ENCODE results near the gene C16orf78. TPM values are rescaled to one million over a fixed set of nuclear protein-coding genes. Genes with fewer than 3 reads are reported as not detected.

The C16orf78 gene
- total RNA-seq, 2 donors from 2014 or later = not detected

GRCh38 chr16:49342336-49343265 is 31.0 kb upstream of the C16orf78 start:
- Mint-ChIP-seq H3K36me3 (no peaks in the 10 kb centered on the region), H3K27ac (no peak overlapping the region), H3K27me3 (peaks cover 6 to 26% of the 10 kb centered on the region in 2 donors), H3K4me3 (no peak overlapping the region), H3K9me3 (no peaks in the 10 kb centered on the region), H3K4me1 (ENCODE audit: low read depth in 2 of 2) (no peaks in the 10 kb centered on the region)
- no peak for DNase-seq (ENCODE audit: low spot score)
- ATAC-seq = no peak

- H3K27ac Mint-ChIP-seq = no peak overlapping the region
Observed at GRCh38 chr16:49343291-49343690, 30.3 kb upstream of the C16orf78 start.

GRCh38 chr16:49344401-49344800 is 29.2 kb upstream of the C16orf78 start:
- Mint-ChIP-seq H3K27ac (no peak overlapping the region), H3K36me3 (no peaks in the 10 kb centered on the region), H3K4me1 (ENCODE audit: low read depth in 2 of 2) (no peaks in the 10 kb centered on the region), H3K9me3 (no peaks in the 10 kb centered on the region), H3K27me3 (peaks cover 4 to 13% of the 10 kb centered on the region in 2 donors), H3K4me3 (no peak overlapping the region)
- no peak for ATAC-seq
- no peak for DNase-seq (ENCODE audit: low spot score)

More at GRCh38 chr16:49343291-49343690, 30.3 kb upstream of the C16orf78 start:
- Mint-ChIP-seq H3K4me3 (no peak overlapping the region), H3K27me3 (peaks cover 4 to 24% of the 10 kb centered on the region in 2 donors), H3K36me3 (no peaks in the 10 kb centered on the region), H3K4me1 (ENCODE audit: low read depth in 2 of 2) (no peaks in the 10 kb centered on the region), H3K9me3 (no peaks in the 10 kb centered on the region)
- ATAC-seq (no peak), DNase-seq (ENCODE audit: low spot score) (no peak)

- Mint-ChIP-seq H3K27me3 (peaks cover 4 to 12% of the 10 kb centered on the region in 2 donors), H3K4me1 (ENCODE audit: low read depth in 2 of 2) (no peaks in the 10 kb centered on the region), H3K36me3 (no peaks in the 10 kb centered on the region), H3K4me3 (no peak overlapping the region), H3K27ac (no peak overlapping the region), H3K9me3 (no peaks in the 10 kb centered on the region)
- no peak for ATAC-seq
- DNase-seq (ENCODE audit: low spot score) = no peak
Observed at GRCh38 chr16:49345829-49346228, 27.8 kb upstream of the C16orf78 start.

DNA sequence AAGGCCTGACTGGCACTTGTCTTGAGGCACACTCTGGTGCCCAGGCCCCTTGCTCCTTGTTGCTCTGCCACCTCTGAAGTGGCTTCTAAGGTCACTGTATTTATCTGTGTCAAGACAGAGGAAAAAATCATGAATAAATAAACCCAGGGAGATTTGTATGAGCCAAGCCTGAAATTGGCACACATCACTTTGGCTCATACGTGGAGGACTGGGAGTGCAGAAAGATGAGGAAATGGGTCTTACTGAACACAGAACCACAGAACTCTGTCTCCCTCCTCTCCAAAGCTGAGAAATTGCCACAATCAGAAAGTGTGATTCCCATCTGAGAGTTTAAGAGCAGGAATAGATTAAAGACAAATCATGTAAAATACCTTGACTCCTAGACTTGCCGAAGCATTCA is 27.1 kb upstream of the C16orf78 start:
- H3K4me1 Mint-ChIP-seq (ENCODE audit: low read depth in 2 of 2) = no peaks in the 10 kb centered on the region
- DNase-seq (ENCODE audit: low spot score) (no peak), ATAC-seq (no peak)
- peaks cover 7 to 15% of the 10 kb centered on the region in 2 donors for H3K27me3 Mint-ChIP-seq
- no peaks in the 10 kb centered on the region for H3K9me3 Mint-ChIP-seq
- no peak overlapping the region for H3K27ac Mint-ChIP-seq
- no peak overlapping the region for H3K4me3 Mint-ChIP-seq
- H3K36me3 Mint-ChIP-seq = no peaks in the 10 kb centered on the region

GRCh38 chr16:49347476-49347875 is 26.1 kb upstream of the C16orf78 start:
- Mint-ChIP-seq H3K27me3 (peaks cover 7 to 10% of the 10 kb centered on the region in 2 donors), H3K4me1 (ENCODE audit: low read depth in 2 of 2) (no peaks in the 10 kb centered on the region), H3K36me3 (no peaks in the 10 kb centered on the region), H3K9me3 (no peaks in the 10 kb centered on the region), H3K27ac (no peak overlapping the region), H3K4me3 (no peak overlapping the region)
- ATAC-seq (no peak), DNase-seq (ENCODE audit: low spot score) (no peak)

DNA sequence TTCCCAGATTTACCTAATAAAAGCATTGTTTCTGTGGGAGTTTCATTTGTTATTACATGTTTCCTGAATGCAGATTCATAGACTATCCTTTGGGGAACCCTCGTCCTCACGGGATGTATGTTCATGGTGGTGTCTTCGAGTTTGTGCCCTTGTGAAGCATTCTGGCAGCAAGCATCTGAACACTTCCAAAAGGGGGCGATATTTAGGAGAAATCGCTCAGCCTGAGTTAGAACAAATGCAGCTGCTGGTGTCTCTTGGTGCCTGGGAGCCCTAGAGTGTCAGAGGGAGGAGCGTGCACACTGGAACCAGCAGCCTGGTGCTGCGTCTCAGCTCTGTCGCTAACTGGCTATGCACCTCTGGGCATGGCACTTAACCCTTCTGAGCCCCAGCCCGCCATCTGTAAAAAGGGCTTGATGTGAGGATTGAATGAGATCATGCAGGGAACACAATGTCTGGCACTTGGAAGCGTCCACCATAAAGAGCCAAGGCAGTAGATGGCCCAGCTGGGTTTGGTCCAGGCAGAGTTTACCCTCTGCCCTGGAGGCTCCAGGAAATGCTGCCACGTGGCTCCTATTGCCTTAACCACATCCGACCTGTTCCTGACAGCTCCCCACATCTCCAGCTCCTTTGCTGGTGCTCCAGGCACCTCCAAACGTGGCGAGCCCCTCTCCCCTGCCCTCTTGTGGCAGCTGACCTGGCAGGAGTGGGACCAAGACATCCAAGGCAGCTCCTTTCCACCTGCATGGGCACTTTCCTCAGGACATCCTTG is 25.0 kb upstream of the C16orf78 start:
- H3K9me3 Mint-ChIP-seq = no peaks in the 10 kb centered on the region

DNA sequence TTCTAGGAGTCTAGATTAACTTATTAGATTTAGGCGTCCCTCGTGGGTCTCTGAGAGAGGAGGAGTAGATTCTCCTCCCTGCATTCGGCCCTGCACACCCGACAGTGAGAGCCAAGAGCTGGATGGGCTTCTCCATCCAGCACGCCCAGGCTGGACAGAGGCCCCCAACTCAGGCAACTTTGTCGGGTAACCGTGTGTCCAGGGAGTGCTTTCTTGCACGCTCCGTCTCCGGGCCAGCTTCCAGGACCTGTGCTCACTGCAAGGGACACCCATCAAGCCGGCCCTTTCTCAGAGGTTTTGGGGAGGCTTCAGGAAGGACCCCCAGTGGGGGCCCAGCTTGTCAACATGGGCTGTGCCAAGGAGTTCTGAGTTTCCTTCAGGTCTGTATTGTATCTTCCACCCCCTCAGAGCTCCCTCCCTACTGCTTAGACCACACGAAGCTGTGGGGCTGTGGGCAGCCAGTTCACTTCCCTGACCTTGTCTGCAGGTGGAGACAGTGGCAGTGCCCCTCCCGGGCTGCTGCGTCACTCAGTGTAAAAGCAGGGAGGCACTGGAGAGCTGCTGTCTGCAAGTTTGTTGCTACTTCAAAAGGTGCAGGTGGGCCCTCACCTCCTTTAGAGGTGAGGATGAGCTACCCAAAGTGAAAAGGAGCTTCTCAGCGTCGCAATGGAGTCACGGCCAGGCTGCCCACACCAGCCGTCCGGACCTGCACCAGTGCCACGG is 24.0 kb upstream of the C16orf78 start:
- ATAC-seq = no peak
- H3K27me3 Mint-ChIP-seq = peaks cover 7 to 10% of the 10 kb centered on the region in 2 donors
- no peak overlapping the region for H3K4me3 Mint-ChIP-seq
- no peaks in the 10 kb centered on the region for H3K4me1 Mint-ChIP-seq (ENCODE audit: low read depth in 2 of 2)
- H3K27ac Mint-ChIP-seq = no peak overlapping the region
- no peaks in the 10 kb centered on the region for H3K36me3 Mint-ChIP-seq
- DNase-seq (ENCODE audit: low spot score) = no peak
- H3K9me3 Mint-ChIP-seq = no peaks in the 10 kb centered on the region

More for the DNA sequence above, 25.0 kb upstream of the C16orf78 start:
- H3K4me3 Mint-ChIP-seq = no peak overlapping the region
- H3K36me3 Mint-ChIP-seq = no peaks in the 10 kb centered on the region
- H3K27ac Mint-ChIP-seq = no peak overlapping the region
- ATAC-seq (no peak), DNase-seq (ENCODE audit: low spot score) (no peak)
- no peaks in the 10 kb centered on the region for H3K4me1 Mint-ChIP-seq (ENCODE audit: low read depth in 2 of 2)
- H3K27me3 Mint-ChIP-seq = peaks cover 7 to 10% of the 10 kb centered on the region in 2 donors

DNA sequence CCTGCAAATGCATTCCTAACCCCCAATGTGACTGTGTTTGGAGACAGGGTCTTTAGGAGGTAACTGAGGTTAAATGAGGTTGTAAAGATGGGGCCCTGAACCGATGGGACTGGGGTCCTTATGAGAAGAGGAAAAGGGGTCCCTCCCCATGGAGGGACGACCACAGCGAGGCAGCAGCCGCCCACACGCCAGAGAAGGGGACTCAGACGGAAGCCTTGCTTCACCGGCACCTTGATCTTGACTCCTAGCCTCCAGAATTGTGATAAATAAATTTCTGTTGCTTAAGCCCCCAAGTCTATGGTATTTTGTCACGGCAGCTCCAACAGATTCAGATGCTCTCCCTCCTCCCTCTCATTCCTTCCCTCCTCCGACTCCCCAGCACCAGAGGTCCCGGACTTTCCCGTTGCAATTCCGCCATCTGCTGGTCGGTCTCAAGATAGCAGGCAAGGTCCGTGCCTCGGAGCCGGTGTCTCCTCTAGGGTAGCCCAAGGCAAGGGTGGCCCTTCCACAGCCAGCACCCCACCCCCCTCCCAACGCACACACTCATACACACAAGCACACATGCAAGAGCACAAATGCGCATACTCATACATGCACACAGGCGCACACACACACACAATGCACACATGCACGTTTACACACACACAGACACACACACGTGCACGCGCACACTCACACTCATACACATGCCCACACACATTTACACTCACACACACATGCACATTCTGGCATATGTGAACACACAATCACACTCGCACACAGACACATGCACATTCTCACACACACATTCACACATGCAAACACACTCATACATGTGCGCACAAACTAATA is 23.1 kb upstream of the C16orf78 start:
- no peak for ATAC-seq
- H3K4me3 Mint-ChIP-seq = no peak overlapping the region
- no peaks in the 10 kb centered on the region for H3K4me1 Mint-ChIP-seq (ENCODE audit: low read depth in 2 of 2)
- no peak for DNase-seq (ENCODE audit: low spot score)
- H3K27me3 Mint-ChIP-seq = peaks cover 7 to 10% of the 10 kb centered on the region in 2 donors
- H3K27ac Mint-ChIP-seq = no peak overlapping the region
- no peaks in the 10 kb centered on the region for H3K9me3 Mint-ChIP-seq
- H3K36me3 Mint-ChIP-seq = no peaks in the 10 kb centered on the region

GRCh38 chr16:49351096-49351487 is 22.5 kb upstream of the C16orf78 start:
- no peak for ATAC-seq
- Mint-ChIP-seq H3K4me3 (no peak overlapping the region), H3K27ac (no peak overlapping the region), H3K9me3 (no peaks in the 10 kb centered on the region), H3K27me3 (peaks cover 7 to 10% of the 10 kb centered on the region in 2 donors), H3K36me3 (no peaks in the 10 kb centered on the region), H3K4me1 (ENCODE audit: low read depth in 2 of 2) (no peaks in the 10 kb centered on the region)
- no peak for DNase-seq (ENCODE audit: low spot score)

GRCh38 chr16:49352892-49353291 is 20.7 kb upstream of the C16orf78 start:
- no peak for DNase-seq (ENCODE audit: low spot score)
- H3K9me3 Mint-ChIP-seq = no peaks in the 10 kb centered on the region
- H3K4me3 Mint-ChIP-seq = no peak overlapping the region
- no peaks in the 10 kb centered on the region for H3K4me1 Mint-ChIP-seq (ENCODE audit: low read depth in 2 of 2)
- no peak overlapping the region for H3K27ac Mint-ChIP-seq
- peaks cover 7 to 12% of the 10 kb centered on the region in 2 donors for H3K27me3 Mint-ChIP-seq
- no peaks in the 10 kb centered on the region for H3K36me3 Mint-ChIP-seq
- no peak for ATAC-seq

GRCh38 chr16:49353680-49354079 is 19.9 kb upstream of the C16orf78 start:
- Mint-ChIP-seq H3K27me3 (peaks cover 9 to 17% of the 10 kb centered on the region in 2 donors), H3K27ac (no peak overlapping the region), H3K4me1 (ENCODE audit: low read depth in 2 of 2) (no peaks in the 10 kb centered on the region), H3K36me3 (no peaks in the 10 kb centered on the region), H3K9me3 (no peaks in the 10 kb centered on the region), H3K4me3 (no peak overlapping the region)
- no peak for ATAC-seq
- DNase-seq (ENCODE audit: low spot score) = no peak

DNA sequence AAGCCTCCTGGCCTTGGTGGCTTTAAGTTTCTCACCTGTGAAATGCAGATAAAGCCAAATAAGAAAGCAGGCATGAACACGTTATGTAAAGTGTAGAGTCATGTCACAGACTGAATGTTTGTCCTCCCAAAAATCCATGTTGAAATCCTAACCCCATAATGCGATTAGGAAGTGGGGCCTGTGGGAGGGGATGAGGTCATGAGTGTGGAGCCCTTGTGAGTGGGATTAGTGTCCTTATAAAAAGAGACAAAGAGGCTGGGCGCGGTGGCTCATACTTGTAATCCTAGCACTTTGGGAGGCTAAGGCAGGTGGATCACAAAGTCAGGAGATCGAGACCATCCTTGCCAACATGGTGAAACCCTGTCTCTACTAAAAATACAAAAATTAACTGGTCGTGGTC is 19.5 kb upstream of the C16orf78 start:
- ATAC-seq = no peak
- Mint-ChIP-seq H3K9me3 (no peaks in the 10 kb centered on the region), H3K4me1 (ENCODE audit: low read depth in 2 of 2) (no peaks in the 10 kb centered on the region), H3K4me3 (no peak overlapping the region), H3K27ac (no peak overlapping the region), H3K36me3 (no peaks in the 10 kb centered on the region), H3K27me3 (peaks cover 9 to 17% of the 10 kb centered on the region in 2 donors)
- no peak for DNase-seq (ENCODE audit: low spot score)
